ENCODE results near the gene GAPVD1.

DNA sequence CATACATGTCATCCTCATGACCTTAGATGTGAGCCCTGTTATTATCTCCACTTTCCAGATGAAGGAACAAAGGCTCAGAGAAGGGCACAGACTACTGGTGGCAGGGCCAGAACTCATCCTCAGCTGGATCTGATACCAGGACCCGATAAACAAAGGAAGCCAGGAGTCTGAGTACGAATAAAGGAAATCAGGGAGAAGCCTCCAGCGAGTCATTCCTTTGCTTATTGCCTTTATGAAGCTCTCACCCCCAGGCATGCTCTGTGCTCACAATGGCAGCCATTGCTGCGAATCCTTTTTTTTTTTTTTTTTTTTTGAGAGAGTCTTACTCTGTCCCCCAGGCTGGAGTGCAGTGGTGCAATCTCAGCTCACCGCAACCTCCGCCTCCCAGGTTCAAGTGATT lies 130.1 kb downstream of the GAPVD1 start:
- TF ChIP-seq, protein P1, sequence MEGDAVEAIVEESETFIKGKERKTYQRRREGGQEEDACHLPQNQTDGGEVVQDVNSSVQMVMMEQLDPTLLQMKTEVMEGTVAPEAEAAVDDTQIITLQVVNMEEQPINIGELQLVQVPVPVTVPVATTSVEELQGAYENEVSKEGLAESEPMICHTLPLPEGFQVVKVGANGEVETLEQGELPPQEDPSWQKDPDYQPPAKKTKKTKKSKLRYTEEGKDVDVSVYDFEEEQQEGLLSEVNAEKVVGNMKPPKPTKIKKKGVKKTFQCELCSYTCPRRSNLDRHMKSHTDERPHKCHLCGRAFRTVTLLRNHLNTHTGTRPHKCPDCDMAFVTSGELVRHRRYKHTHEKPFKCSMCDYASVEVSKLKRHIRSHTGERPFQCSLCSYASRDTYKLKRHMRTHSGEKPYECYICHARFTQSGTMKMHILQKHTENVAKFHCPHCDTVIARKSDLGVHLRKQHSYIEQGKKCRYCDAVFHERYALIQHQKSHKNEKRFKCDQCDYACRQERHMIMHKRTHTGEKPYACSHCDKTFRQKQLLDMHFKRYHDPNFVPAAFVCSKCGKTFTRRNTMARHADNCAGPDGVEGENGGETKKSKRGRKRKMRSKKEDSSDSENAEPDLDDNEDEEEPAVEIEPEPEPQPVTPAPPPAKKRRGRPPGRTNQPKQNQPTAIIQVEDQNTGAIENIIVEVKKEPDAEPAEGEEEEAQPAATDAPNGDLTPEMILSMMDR (conservative IDR thresholded peaks at IDR 0.05 in 1 of 2, IDR thresholded peaks at IDR 0.05 in 1 of 2; ENCODE audit: extremely low read depth in 1 of 2, insufficient read depth in 1 of 2, low read depth in 1 of 2, low read length in 2 of 2), result no peak
- TF ChIP-seq EZH2 (IDR thresholded peaks at IDR 0.05; ENCODE audit: borderline replicate concordance, low read length), result no peak

Measured in mammary epithelial cell (primary cell).